Right atrium auricular region (tissue), 2 donors: ENCODE results near the gene PREPL. TPM values are rescaled to one million over a fixed set of nuclear protein-coding genes. Genes with fewer than 3 reads are reported as not detected.

Source experiments
- DNase-seq: peaks from one replicate; pipeline ENCODE4 v3.0.0-alpha.2; 2019; ENCODE audit warnings: low spot score
- H3K27ac ChIP-seq, 2 donors: fragments of 200-600 bp; sonication (generic); 1 replicate in 1 of 2; 2 replicates in 1 of 2; pipeline ENCODE4 v1.5.1; 2016 to 2019
- H3K27me3 ChIP-seq, 2 donors: fragments of 200-600 bp; sonication (generic); one replicate each; pipeline versions ENCODE4 v1.5.1 to v1.6.0; 2017 to 2019
- H3K36me3 ChIP-seq: fragments of 200-600 bp; sonication (generic); one replicate; pipeline ENCODE4 v1.5.1; 2016
- H3K4me1 ChIP-seq, 2 donors: fragments of 200-600 bp; sonication (generic); one replicate each; pipeline versions ENCODE4 v1.5.1 to v1.6.0; 2017 to 2019
- H3K4me3 ChIP-seq, 2 donors: fragments of 200-600 bp; sonication (generic); 1 replicate in 1 of 2; 2 replicates in 1 of 2; pipeline ENCODE4 v1.5.1; 2017 to 2019; ENCODE audit warnings: mild to moderate bottlenecking in 1 of 2, moderate library complexity in 1 of 2
- H3K9me3 ChIP-seq, 2 donors: fragments of 200-600 bp; sonication (generic); one replicate each; pipeline ENCODE4 v1.5.1; 2019
- CTCF ChIP-seq, 2 donors: fragments of 200-600 bp; sonication (generic); IDR thresholded peaks; one replicate each; pipeline ENCODE4 v1.5.1; 2019; ENCODE audit warnings: antibody characterized with exemption in 2 of 2
- total RNA-seq, 2 donors: library from RNA; depleted of rRNA; stranded (reverse); fragments of >200 nt; gene quantifications; one replicate each; pipeline ENCODE4 v1.1.0, GENCODE V29; 2016

The PREPL gene
- total RNA-seq, 2 donors from 2014 or later: 71.5 to 98.5 TPM

DNA sequence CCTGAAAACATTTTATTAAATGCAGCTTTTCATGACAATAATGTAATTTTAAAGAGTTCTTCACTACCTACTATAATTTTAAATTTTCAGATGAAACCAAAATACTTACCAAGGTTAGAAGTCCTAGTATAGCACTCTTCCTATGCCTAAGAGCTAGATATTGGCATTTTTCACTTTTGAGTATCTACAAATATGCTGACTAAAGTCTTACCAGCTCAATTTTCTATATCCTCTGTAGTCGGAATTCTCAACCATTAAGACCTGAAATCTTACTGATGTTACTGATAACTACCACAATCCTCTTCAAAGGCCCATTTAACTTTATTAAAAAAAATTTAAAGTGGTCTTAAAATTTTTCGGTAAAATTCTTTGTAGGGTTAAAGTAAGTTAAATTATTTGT, 32.0 kb downstream of the PREPL start:
- no peak overlapping the region for H3K4me3 ChIP-seq
- peaks cover 0 to 37% of the 10 kb centered on the region in 2 donors for H3K4me1 ChIP-seq
- H3K36me3 ChIP-seq: peaks cover 48% of the 10 kb centered on the region
- no peak overlapping the region for H3K27ac ChIP-seq
- no peak for TF ChIP-seq CTCF (IDR thresholded peaks at IDR 0.05)
- no peaks in the 10 kb centered on the region for H3K27me3 ChIP-seq
- DNase-seq: no peak
- H3K9me3 ChIP-seq: no peaks in the 10 kb centered on the region

DNA sequence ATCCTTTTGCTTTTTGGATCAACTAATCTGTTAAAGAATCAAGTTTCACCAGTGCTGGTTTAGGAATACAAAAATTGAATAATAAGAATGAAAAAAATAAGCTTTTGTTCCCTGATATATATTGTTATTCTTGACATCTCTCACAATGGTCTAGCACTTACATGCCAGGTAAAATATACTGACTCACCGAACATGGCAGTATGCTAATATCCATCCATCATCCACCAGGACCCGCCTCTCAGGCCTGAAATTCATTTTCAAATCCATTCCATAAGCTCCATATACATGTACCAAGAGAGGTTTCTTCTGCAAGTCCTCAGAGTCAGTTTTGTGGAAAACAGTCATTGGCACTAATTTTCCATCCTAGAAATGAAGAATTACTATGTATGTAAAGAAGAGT, 32.5 kb downstream of the PREPL start:
- no peaks in the 10 kb centered on the region for H3K27me3 ChIP-seq
- H3K4me1 ChIP-seq: peaks cover 0 to 32% of the 10 kb centered on the region in 2 donors
- H3K27ac ChIP-seq: no peak overlapping the region
- TF ChIP-seq CTCF (IDR thresholded peaks at IDR 0.05): no peak
- H3K36me3 ChIP-seq: peaks cover 48% of the 10 kb centered on the region
- no peak for DNase-seq
- no peak overlapping the region for H3K4me3 ChIP-seq
- no peaks in the 10 kb centered on the region for H3K9me3 ChIP-seq

- peak overlapping the region in 1 of 2 donors; percentile 83 for H3K27ac ChIP-seq
- H3K9me3 ChIP-seq: no peaks in the 10 kb centered on the region
- H3K4me1 ChIP-seq: peaks cover 0 to 24% of the 10 kb centered on the region in 2 donors
- H3K36me3 ChIP-seq: peaks cover 56% of the 10 kb centered on the region
- DNase-seq: no peak
- no peak for TF ChIP-seq CTCF (IDR thresholded peaks at IDR 0.05)
- no peak overlapping the region for H3K4me3 ChIP-seq
- no peaks in the 10 kb centered on the region for H3K27me3 ChIP-seq
These were observed 34.6 kb downstream of the PREPL start for GRCh38 chr2:44326548-44327264.

GRCh38 chr2:44325897-44326296, 35.4 kb downstream of the PREPL start:
- DNase-seq: no peak

DNA sequence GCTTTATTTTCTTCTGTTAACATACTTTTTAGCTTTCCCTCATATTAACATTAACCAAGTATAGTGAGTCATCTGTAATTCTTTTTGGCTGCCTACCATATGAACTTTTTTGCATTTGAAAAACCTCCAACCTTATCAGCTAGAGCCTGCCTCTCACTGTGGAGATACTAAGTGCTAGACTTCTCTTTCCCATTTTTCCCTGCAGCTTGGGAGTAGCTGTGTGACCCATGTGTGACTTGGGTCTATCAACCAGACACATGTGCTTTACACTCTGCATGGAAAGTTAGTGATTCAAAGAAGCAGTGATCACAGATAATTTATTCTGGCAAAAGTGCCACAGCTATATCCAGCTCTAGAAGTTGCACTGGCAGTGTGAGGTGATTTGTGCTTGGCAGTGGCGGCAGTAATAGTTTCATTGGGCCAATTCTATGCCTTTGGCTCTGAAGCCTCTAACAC, 36.3 kb downstream of the PREPL start:
- TF ChIP-seq CTCF (IDR thresholded peaks at IDR 0.05): no peak
- DNase-seq: no peak
- peaks cover 59% of the 10 kb centered on the region for H3K36me3 ChIP-seq

More at GRCh38 chr2:44325897-44326296, 35.4 kb downstream of the PREPL start:
- peak overlapping the region in 1 of 2 donors; percentile 83 for H3K27ac ChIP-seq
- H3K27me3 ChIP-seq: no peaks in the 10 kb centered on the region
- no peaks in the 10 kb centered on the region for H3K9me3 ChIP-seq
- H3K4me3 ChIP-seq: no peak overlapping the region
- no peak for TF ChIP-seq CTCF (IDR thresholded peaks at IDR 0.05)
- H3K36me3 ChIP-seq: peaks cover 58% of the 10 kb centered on the region
- peaks cover 0 to 24% of the 10 kb centered on the region in 2 donors for H3K4me1 ChIP-seq

More for the DNA sequence above, 36.3 kb downstream of the PREPL start:
- no peaks in the 10 kb centered on the region for H3K9me3 ChIP-seq
- peak overlapping the region; percentile 14 to 83 for H3K27ac ChIP-seq
- peaks cover 0 to 24% of the 10 kb centered on the region in 2 donors for H3K4me1 ChIP-seq
- no peaks in the 10 kb centered on the region for H3K27me3 ChIP-seq
- no peak overlapping the region for H3K4me3 ChIP-seq
